ENCODE data around the gene RALGPS1. TPM values are rescaled to one million over a fixed set of nuclear protein-coding genes. Genes with fewer than 3 reads are reported as not detected.

RALGPS1 gene
- total and polyA plus RNA-seq, 8 donors: 4.7 to 150 (median 42.2) TPM

DNA sequence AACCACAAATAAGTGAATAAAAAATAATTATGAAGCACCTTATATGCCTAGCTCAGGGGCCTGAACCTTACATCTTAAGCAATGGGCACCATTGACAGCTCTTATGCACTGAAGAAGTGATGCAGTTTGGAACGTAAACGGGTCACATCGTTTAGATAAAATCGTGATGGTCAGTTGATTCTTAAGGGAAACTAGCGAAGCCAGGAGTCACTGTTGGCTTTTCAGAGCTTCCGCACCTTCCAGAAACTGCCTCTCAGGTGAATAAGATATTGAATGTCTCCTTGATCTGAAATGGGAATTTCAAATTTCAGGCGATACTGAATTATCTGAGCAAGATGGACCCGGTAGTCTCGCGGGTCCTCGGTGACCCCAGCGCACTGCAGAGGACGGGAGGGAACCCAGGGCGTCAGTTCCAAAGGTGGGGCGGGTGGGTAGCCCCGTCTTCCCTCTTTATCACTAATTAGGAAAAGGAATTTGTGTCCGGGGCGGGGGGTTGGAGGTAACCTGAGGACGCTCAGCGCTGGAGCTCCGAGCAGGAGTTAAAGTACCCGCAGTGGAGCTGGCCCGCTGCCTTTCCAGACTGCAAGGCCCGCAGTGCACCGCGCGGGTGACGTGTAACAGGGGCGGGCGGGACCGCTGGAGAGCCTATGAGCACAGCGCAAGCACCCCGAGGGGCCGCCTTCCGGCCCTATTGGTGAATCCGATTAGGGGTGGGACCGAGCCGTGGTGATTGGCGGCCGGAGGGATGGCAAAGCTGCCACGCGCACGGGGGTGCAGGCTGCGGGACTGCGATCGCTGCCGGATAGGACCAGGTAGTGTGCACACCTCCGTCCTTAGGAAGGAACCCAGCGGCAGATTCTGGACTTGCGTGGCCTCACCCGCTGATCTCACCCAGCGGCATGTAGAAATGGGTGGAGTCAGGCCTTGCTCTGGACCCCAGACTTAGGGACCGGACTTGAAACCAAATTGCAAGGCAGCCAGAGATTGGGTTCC is 330.3 kb downstream of the RALGPS1 start:
- WGBS, 5 donors: 5 to 12% (median 6%) methylated on average over 32 to 53 of the region's 53 CpGs

DNA sequence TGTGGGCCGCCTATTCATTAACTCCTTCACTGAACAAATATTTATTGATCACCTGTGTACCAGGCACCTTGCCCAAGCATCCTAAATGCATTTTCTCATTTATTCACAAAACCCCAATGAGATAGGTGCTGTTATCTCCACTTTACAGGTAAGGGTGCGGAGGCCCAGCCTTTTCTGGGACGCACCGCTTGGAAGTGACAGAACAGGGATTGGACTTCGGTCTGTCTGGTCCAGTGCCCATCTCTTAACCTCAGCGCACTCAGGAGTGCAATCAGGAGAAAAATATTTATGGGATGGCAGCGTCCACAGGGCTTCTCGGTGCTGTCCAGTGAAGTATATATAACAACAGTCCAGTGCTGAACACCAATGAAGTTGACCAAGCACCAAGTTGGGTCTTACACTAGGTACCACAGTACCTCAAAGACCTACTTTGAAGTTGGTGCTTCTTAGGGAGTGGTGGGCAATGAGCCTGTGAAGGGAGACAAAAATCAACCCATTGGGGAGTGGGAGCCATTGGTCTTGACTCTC is 331.1 kb downstream of the RALGPS1 start:
- 51 to 64% (median 55%) methylated on average over 8 of the region's 8 CpGs for WGBS, 5 donors
- Histone ChIP-seq H3K27ac (peak overlapping the region in 3 of 5 donors; percentile 81 to 87 (median 86)), H3K4me1 (peaks cover 0 to 16% (median 8%) of the 10 kb centered on the region in 4 donors), H3K27me3 (no peaks in the 10 kb centered on the region), H3K4me3 (peak overlapping the region; percentile 56 to 65 (median 61)), H3K9me3 (no peaks in the 10 kb centered on the region), H3K36me3 (no peaks in the 10 kb centered on the region)
- intact Hi-C loops (cut with DNase I; ENCODE audit: low total_unique reads): no loop called here
- TF ChIP-seq EP300 (IDR thresholded peaks at IDR 0.05) (no peak), POLR2AphosphoS5 (IDR thresholded peaks at IDR 0.05) (no peak), POLR2A (IDR thresholded peaks at IDR 0.05) (no peak)
- TF ChIP-seq, protein P1, sequence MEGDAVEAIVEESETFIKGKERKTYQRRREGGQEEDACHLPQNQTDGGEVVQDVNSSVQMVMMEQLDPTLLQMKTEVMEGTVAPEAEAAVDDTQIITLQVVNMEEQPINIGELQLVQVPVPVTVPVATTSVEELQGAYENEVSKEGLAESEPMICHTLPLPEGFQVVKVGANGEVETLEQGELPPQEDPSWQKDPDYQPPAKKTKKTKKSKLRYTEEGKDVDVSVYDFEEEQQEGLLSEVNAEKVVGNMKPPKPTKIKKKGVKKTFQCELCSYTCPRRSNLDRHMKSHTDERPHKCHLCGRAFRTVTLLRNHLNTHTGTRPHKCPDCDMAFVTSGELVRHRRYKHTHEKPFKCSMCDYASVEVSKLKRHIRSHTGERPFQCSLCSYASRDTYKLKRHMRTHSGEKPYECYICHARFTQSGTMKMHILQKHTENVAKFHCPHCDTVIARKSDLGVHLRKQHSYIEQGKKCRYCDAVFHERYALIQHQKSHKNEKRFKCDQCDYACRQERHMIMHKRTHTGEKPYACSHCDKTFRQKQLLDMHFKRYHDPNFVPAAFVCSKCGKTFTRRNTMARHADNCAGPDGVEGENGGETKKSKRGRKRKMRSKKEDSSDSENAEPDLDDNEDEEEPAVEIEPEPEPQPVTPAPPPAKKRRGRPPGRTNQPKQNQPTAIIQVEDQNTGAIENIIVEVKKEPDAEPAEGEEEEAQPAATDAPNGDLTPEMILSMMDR (IDR thresholded peaks at IDR 0.05): no peak
- DNase-seq: no peak

More for the DNA sequence above, 330.3 kb downstream of the RALGPS1 start:
- Histone ChIP-seq H3K27ac (peak overlapping the region; percentile 81 to 87 (median 84)), H3K4me3 (peak overlapping the region; percentile 56 to 65 (median 61)), H3K9me3 (no peaks in the 10 kb centered on the region), H3K27me3 (no peaks in the 10 kb centered on the region), H3K4me1 (peaks cover 0 to 16% (median 8%) of the 10 kb centered on the region in 4 donors), H3K36me3 (no peaks in the 10 kb centered on the region)
- intact Hi-C loops (cut with DNase I; ENCODE audit: low total_unique reads): no loop called here
- TF ChIP-seq POLR2A (IDR thresholded peaks at IDR 0.05) (peak in 1 of 4 donors; percentile 16), POLR2AphosphoS5 (IDR thresholded peaks at IDR 0.05) (peak; percentile 46 to 86 (median 73)), EP300 (IDR thresholded peaks at IDR 0.05) (no peak)
- DNase-seq: peak; percentile 99

DNA sequence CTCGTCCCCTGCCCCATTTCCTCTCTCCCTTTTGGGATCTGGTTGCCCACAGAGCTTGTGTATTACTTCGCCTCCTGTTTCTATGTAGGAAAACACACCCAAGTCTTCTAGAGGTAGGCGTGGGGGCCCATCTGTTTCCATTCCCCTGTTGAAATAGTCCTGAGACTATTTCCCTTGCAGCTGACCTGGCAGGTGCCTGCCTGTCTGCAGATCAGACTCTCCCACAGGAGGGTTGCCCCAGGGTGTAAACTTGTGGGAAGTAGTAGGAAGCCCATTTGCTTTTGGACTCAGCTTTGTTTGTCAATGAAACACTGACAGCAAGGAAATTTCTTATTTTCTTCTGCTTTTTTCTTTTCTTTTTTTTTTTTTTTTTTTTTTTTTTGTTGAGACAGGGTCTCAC is 333.7 kb downstream of the RALGPS1 start:
- intact Hi-C loops (cut with DNase I; ENCODE audit: low total_unique reads): no loop called here
- no peak overlapping the region for H3K27ac ChIP-seq
- no peaks in the 10 kb centered on the region for H3K36me3 ChIP-seq
- H3K9me3 ChIP-seq: no peaks in the 10 kb centered on the region
- WGBS, 5 donors: 81 to 93% (median 90%) methylated on average over 3 of the region's 3 CpGs
- TF ChIP-seq, protein P1 (IDR thresholded peaks at IDR 0.05): no peak
- TF ChIP-seq POLR2AphosphoS5 (IDR thresholded peaks at IDR 0.05) (no peak), POLR2A (IDR thresholded peaks at IDR 0.05) (no peak), EP300 (IDR thresholded peaks at IDR 0.05) (no peak)
- no peak for DNase-seq
- peaks cover 0 to 16% (median 8%) of the 10 kb centered on the region in 4 donors for H3K4me1 ChIP-seq
- no peak overlapping the region for H3K4me3 ChIP-seq
- no peaks in the 10 kb centered on the region for H3K27me3 ChIP-seq

DNA sequence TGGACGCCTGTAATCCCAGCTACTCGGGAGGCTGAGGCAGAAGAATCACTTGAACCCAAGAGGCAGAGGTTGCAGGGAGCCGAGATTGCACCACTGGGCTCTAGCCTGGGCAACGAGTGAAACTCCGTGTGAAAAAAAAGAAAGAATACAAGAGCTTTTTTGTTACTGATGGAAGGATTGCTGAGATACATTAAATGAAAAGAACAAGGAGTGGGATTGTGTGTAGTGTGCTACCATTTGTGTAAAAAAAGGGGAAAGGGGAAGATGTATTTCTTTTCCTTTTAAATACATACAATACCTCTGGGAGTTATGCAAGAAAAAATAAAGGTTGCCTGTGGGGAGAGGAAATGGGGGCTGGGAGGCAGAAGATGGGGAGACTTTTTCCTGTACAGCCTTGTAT is 335.3 kb downstream of the RALGPS1 start:
- 90 to 95% (median 94%) methylated on average over 5 of the region's 5 CpGs for WGBS, 5 donors
- peaks cover 0 to 8% (median 4%) of the 10 kb centered on the region in 4 donors for H3K4me1 ChIP-seq
- intact Hi-C loops (cut with DNase I; ENCODE audit: low total_unique reads): no loop called here

More for the DNA sequence above, 335.3 kb downstream of the RALGPS1 start:
- Histone ChIP-seq H3K36me3 (no peaks in the 10 kb centered on the region), H3K27me3 (no peaks in the 10 kb centered on the region), H3K27ac (no peak overlapping the region), H3K9me3 (no peaks in the 10 kb centered on the region), H3K4me3 (no peak overlapping the region)
- DNase-seq: no peak
- no peak for TF ChIP-seq POLR2AphosphoS5 (IDR thresholded peaks at IDR 0.05)
- TF ChIP-seq, protein P1 (IDR thresholded peaks at IDR 0.05): no peak
- no peak for TF ChIP-seq EP300 (IDR thresholded peaks at IDR 0.05)
- no peak for TF ChIP-seq POLR2A (IDR thresholded peaks at IDR 0.05)
